IMR-90 (cell line): Measurements from ENCODE around the gene ZNF407. TPM values are rescaled to one million over a fixed set of nuclear protein-coding genes. Genes with fewer than 3 reads are reported as not detected.
A peak's percentile ranks its signal among the peaks of the same experiment; 100 is the strongest.

ENCODE experiments used
- ATAC-seq: fragments of 200-7000 bp; cut with Tn5 transposase; 2 replicates; pipeline ENCODE4 v1.9.1; 2020; ENCODE audit warnings: low read depth, mild to moderate bottlenecking, moderate library complexity
- BruUV-seq: library from RNA; stranded (reverse); fragments of 400-500 nt; replicated peaks from 2 replicates; lab custom pipeline; 2021; lab: Mats Ljungman, UMichigan
- CTCF ChIA-PET: fragments of 300-600 bp; formaldehyde crosslinking; extraction: SDS; loops from one replicate; lab custom pipeline; 2021; ENCODE audit warnings: antibody characterized with exemption; lab: Yijun Ruan, JAX
- POLR2A ChIA-PET: fragments of 300-600 bp; sonication (Branson Sonifier 250); formaldehyde crosslinking; loops from one replicate; lab custom pipeline; 2022; ENCODE audit warnings: antibody characterized with exemption; ENCODE audit not compliant: unreplicated experiment; lab: Charles Lee
- DNase-seq: peaks from one replicate; pipeline ENCODE4 v3.0.0; 2013
- H2AFZ ChIP-seq: replicated peaks from 2 replicates; pipeline ENCODE3; 2013; ENCODE audit warnings: low read length, mild to moderate bottlenecking; ENCODE audit not compliant: poor library complexity
- H2AK5ac ChIP-seq: 2 replicates; pipeline ENCODE4 v1.6.1; 2013; ENCODE audit warnings: low read depth, low read length, inconsistent platforms
- H2AK9ac ChIP-seq: replicated peaks from 2 replicates; pipeline ENCODE3; 2013; ENCODE audit warnings: mild to moderate bottlenecking, low read depth, low read length, moderate library complexity; ENCODE audit not compliant: poor library complexity
- H2BK120ac ChIP-seq: 2 replicates; pipeline ENCODE4 v1.6.1; 2013; ENCODE audit warnings: low read depth, low read length, inconsistent platforms
- H2BK15ac ChIP-seq: 3 replicates; pipeline ENCODE4 v1.6.1; 2013; ENCODE audit warnings: low read depth, low read length, inconsistent platforms
- H2BK20ac ChIP-seq: 2 replicates; pipeline ENCODE4 v1.6.1; 2013; ENCODE audit warnings: low read depth, mild to moderate bottlenecking, inconsistent platforms, low read length, moderate library complexity
- H2BK5ac ChIP-seq: 2 replicates; pipeline ENCODE4 v1.6.1; 2013; ENCODE audit warnings: mild to moderate bottlenecking, low read depth, low read length, inconsistent platforms; ENCODE audit not compliant: poor library complexity, severe bottlenecking
- H3K14ac ChIP-seq: replicated peaks from 2 replicates; pipeline ENCODE4 v1.6.1; 2013; ENCODE audit warnings: low read depth, low read length, inconsistent platforms
- H3K18ac ChIP-seq: 2 replicates; pipeline ENCODE4 v1.6.1; 2013; ENCODE audit warnings: low read depth, low read length, control low read depth
- H3K23ac ChIP-seq: 2 replicates; pipeline ENCODE4 v1.6.1; 2013; ENCODE audit warnings: low read depth, low read length, inconsistent platforms
- H3K27ac ChIP-seq: 2 replicates; pipeline ENCODE4 v1.5.1; 2013; ENCODE audit warnings: mild to moderate bottlenecking, control low read depth, low read length; ENCODE audit not compliant: insufficient read depth
- H3K27me3 ChIP-seq: 2 replicates; pipeline ENCODE4 v1.6.1; 2013; ENCODE audit warnings: low read length; ENCODE audit not compliant: control insufficient read depth, insufficient read depth
- H3K36me3 ChIP-seq: 2 replicates; pipeline ENCODE4 v1.6.1; 2013; ENCODE audit warnings: low read length, mixed read lengths; ENCODE audit not compliant: control insufficient read depth, insufficient read depth
- H3K4ac ChIP-seq: 2 replicates; pipeline ENCODE4 v1.6.1; 2013; ENCODE audit warnings: low read depth, low read length, inconsistent platforms
- H3K4me1 ChIP-seq: 2 replicates; pipeline ENCODE4 v1.6.1; 2013; ENCODE audit warnings: low read length, mixed read lengths; ENCODE audit not compliant: control insufficient read depth, insufficient read depth
- H3K4me2 ChIP-seq: 2 replicates; pipeline ENCODE4 v1.6.1; 2013; ENCODE audit warnings: low read depth, mild to moderate bottlenecking, control low read depth, low read length, moderate library complexity
- H3K4me3 ChIP-seq: 2 replicates; pipeline ENCODE4 v1.5.1; 2013; ENCODE audit warnings: low read depth, mild to moderate bottlenecking, control low read depth, low read length, moderate library complexity; ENCODE audit not compliant: insufficient read depth
- H3K56ac ChIP-seq: 2 replicates; pipeline ENCODE4 v1.6.1; 2013; ENCODE audit warnings: low read length, inconsistent platforms; ENCODE audit not compliant: insufficient read depth; ENCODE audit errors: extremely low read depth
- H3K79me1 ChIP-seq, 2 experiments: 2 replicates each; pipeline ENCODE4 v1.6.1; 2013; ENCODE audit warnings: low read length in 2 of 2, inconsistent platforms in 1 of 2, low read depth in 1 of 2
- H3K9ac ChIP-seq: 2 replicates; pipeline ENCODE4 v1.6.1; 2013; ENCODE audit warnings: low read depth, low read length, control low read depth
- H3K9me1 ChIP-seq: 2 replicates; pipeline ENCODE4 v1.6.1; 2013; ENCODE audit warnings: low read length, inconsistent platforms; ENCODE audit not compliant: insufficient read depth
- H3K9me3 ChIP-seq: 2 replicates; pipeline ENCODE4 v1.6.1; 2013; ENCODE audit warnings: low read length; ENCODE audit not compliant: control insufficient read depth, insufficient read depth
- H4K20me1 ChIP-seq: 2 replicates; pipeline ENCODE4 v1.6.1; 2013; ENCODE audit warnings: low read length, inconsistent platforms; ENCODE audit not compliant: insufficient read depth
- H4K5ac ChIP-seq: 2 replicates; pipeline ENCODE4 v1.6.1; 2013; ENCODE audit warnings: mild to moderate bottlenecking, low read depth, low read length, control low read depth
- H4K8ac ChIP-seq, 2 experiments: 2 replicates each; pipeline ENCODE4 v1.6.1; 2013; ENCODE audit warnings: low read depth in 2 of 2, low read length in 2 of 2, control low read depth in 1 of 2, inconsistent platforms in 1 of 2
- H4K91ac ChIP-seq: 2 replicates; pipeline ENCODE4 v1.6.1; 2013; ENCODE audit warnings: low read depth, low read length, inconsistent platforms; ENCODE audit not compliant: insufficient read depth
- BHLHE40 ChIP-seq: fragments of 150-350 bp; IDR thresholded peaks from 2 replicates; pipeline ENCODE4 v1.6.1; 2016; ENCODE audit warnings: mild to moderate bottlenecking, low read depth, low read length
- CEBPB ChIP-seq: IDR thresholded peaks from 2 replicates; pipeline ENCODE4 v1.6.1; 2012; ENCODE audit warnings: low read depth, low read length, improper control_type of control experiment
- CHD1 ChIP-seq: IDR thresholded peaks from 2 replicates; pipeline ENCODE4 v1.6.1; 2012; ENCODE audit warnings: low read depth, low read length, improper control_type of control experiment
- FOS ChIP-seq: fragments of 150-350 bp; IDR thresholded peaks from 2 replicates; pipeline ENCODE4 v1.6.1; 2016; ENCODE audit warnings: low read depth, low read length
- MAFK ChIP-seq: IDR thresholded peaks from 2 replicates; pipeline ENCODE4 v1.6.1; 2012; ENCODE audit warnings: low read depth, low read length, improper control_type of control experiment
- MAZ ChIP-seq: IDR thresholded peaks from 2 replicates; pipeline ENCODE4 v1.6.1; 2012; ENCODE audit warnings: low read depth, mild to moderate bottlenecking, low read length, improper control_type of control experiment, moderate library complexity, borderline replicate concordance
- MXI1 ChIP-seq: IDR thresholded peaks from 2 replicates; pipeline ENCODE4 v1.6.1; 2012; ENCODE audit warnings: low read depth, mild to moderate bottlenecking, low read length, moderate library complexity, borderline replicate concordance
- NFE2L2 ChIP-seq: fragments of 150-350 bp; IDR thresholded peaks from 2 replicates; pipeline ENCODE4 v1.6.1; 2016; ENCODE audit warnings: low read depth, mild to moderate bottlenecking, low read length
- POLR2A ChIP-seq: IDR thresholded peaks from 2 replicates; pipeline ENCODE4 v1.6.1; 2012; ENCODE audit warnings: mild to moderate bottlenecking, low read depth, low read length
- RAD21 ChIP-seq: IDR thresholded peaks from 2 replicates; pipeline ENCODE4 v1.6.1; 2012; ENCODE audit warnings: low read length, improper control_type of control experiment
- RCOR1 ChIP-seq: IDR thresholded peaks from 2 replicates; pipeline ENCODE4 v1.6.1; 2012; ENCODE audit warnings: mild to moderate bottlenecking, low read length, improper control_type of control experiment; ENCODE audit not compliant: insufficient replicate concordance
- RFX5 ChIP-seq: IDR thresholded peaks from 2 replicates; pipeline ENCODE4 v1.8.0; 2012; ENCODE audit warnings: low read depth, mild to moderate bottlenecking, low read length, moderate library complexity
- SMC3 ChIP-seq: fragments of 150-350 bp; IDR thresholded peaks from 2 replicates; pipeline ENCODE4 v1.6.1; 2016; ENCODE audit warnings: low read depth, mild to moderate bottlenecking, antibody characterized with exemption, low read length, moderate library complexity
- WGBS, 2 experiments: methylation state at CpG; one replicate each; pipeline versions ENCODE4 v1.1.5 to v1.1.7; 2013; ENCODE audit warnings: missing lambda C conversion rate in 2 of 2; ENCODE audit not compliant: insufficient read length in 1 of 2; ENCODE audit errors: extremely low coverage in 2 of 2; 5-methylcytosine and 5-hydroxymethylcytosine counted together
- dilution Hi-C: fragments of 300-500 bp; cut with HindIII; formaldehyde crosslinking; loops from one replicate; pipeline ENCODE4 v1.14.3; 2018; ENCODE audit warnings: low sequenced_read_pairs; ENCODE audit not compliant: unreplicated experiment
- in situ Hi-C: fragments of 300-500 bp; cut with MboI; formaldehyde crosslinking; loops from 3 replicates; pipeline ENCODE4 v1.14.3; 2019; ENCODE audit warnings: low sequenced_read_pairs, inconsistent platforms, mixed read lengths
- intact Hi-C: fragments of 100-400 bp; cut with micrococcal nuclease; formaldehyde crosslinking; loops from 2 replicates; pipeline ENCODE4 v1.10.0; 2022
- polyA plus RNA-seq, 3 experiments: library from polyadenylated mRNA; depleted of rRNA; stranded (reverse); fragments of >200 nt; gene quantifications; 2 replicates each; pipeline ENCODE4 v1.2.3, GENCODE V29; 2012; ENCODE audit warnings: low replicate concordance in 1 of 3
- total RNA-seq: library from RNA; depleted of rRNA; stranded (reverse); fragments of >200 nt; gene quantifications from 2 replicates; pipeline ENCODE4 v1.2.3, GENCODE V29; 2012
- TF ChIP-seq, protein P1 (sequence below): fragments of 150-350 bp; IDR thresholded peaks from 2 replicates; pipeline ENCODE4 v1.6.1; 2016; ENCODE audit warnings: low read depth, mild to moderate bottlenecking, low read length, moderate library complexity, borderline replicate concordance
- TF ChIP-seq, protein P2 (sequence below): conservative IDR thresholded peaks from 2 replicates; pipeline ENCODE4 v1.5.1; 2012; ENCODE audit warnings: mild to moderate bottlenecking, low read depth, low read length, improper control_type of control experiment
- TF ChIP-seq, protein P3 (sequence below): fragments of 150-350 bp; IDR thresholded peaks from 2 replicates; pipeline ENCODE4 v1.6.1; 2017; ENCODE audit warnings: mild to moderate bottlenecking, antibody characterized with exemption, low read length, low read depth

Gene ZNF407
- total and polyA plus RNA-seq, 2 of the 4 experiments (the other 2 are of a cell fraction), result 3.1 to 20.1 TPM

DNA sequence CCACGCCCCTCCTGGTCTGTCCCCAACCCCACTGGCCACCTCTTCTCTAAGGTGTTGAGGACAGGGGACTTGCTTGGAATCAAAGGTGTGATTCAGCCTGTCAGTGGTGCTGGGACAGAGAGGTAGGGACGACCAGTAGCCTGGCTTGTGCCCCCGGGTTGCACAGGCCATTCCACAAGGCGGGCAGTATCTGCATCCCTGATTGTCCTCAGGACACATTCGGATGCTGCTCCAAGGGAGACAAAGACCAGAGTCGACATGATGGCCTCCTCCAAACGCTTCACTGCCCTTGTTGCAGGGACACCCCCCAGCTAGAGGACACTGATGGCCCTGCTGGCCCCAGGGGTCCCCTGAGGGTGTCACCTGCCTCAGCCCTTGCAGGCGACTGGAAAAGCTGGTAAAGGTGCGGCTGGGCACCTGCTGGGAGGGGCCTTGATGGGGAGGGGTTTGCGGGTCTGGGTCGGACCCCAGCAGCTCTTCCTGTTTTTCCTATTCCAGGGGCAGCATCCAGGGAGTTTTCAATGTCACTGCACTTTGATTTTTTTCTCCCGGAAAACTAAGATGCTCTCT is 513.3 kb downstream of the ZNF407 start:
- intact Hi-C loops, result no loop called here

More for the DNA sequence above, 513.3 kb downstream of the ZNF407 start:
- TF ChIP-seq BHLHE40 (no peak), POLR2A (no peak), RCOR1 (no peak), MXI1 (no peak), NFE2L2 (no peak), CEBPB (no peak), CHD1 (no peak), MAZ (no peak), SMC3 (no peak), MAFK (no peak), RFX5 (no peak), FOS (no peak), RAD21 (no peak)
- TF ChIP-seq, protein P1, sequence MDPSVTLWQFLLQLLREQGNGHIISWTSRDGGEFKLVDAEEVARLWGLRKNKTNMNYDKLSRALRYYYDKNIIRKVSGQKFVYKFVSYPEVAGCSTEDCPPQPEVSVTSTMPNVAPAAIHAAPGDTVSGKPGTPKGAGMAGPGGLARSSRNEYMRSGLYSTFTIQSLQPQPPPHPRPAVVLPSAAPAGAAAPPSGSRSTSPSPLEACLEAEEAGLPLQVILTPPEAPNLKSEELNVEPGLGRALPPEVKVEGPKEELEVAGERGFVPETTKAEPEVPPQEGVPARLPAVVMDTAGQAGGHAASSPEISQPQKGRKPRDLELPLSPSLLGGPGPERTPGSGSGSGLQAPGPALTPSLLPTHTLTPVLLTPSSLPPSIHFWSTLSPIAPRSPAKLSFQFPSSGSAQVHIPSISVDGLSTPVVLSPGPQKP, result no peak
- TF ChIP-seq, protein P2, sequence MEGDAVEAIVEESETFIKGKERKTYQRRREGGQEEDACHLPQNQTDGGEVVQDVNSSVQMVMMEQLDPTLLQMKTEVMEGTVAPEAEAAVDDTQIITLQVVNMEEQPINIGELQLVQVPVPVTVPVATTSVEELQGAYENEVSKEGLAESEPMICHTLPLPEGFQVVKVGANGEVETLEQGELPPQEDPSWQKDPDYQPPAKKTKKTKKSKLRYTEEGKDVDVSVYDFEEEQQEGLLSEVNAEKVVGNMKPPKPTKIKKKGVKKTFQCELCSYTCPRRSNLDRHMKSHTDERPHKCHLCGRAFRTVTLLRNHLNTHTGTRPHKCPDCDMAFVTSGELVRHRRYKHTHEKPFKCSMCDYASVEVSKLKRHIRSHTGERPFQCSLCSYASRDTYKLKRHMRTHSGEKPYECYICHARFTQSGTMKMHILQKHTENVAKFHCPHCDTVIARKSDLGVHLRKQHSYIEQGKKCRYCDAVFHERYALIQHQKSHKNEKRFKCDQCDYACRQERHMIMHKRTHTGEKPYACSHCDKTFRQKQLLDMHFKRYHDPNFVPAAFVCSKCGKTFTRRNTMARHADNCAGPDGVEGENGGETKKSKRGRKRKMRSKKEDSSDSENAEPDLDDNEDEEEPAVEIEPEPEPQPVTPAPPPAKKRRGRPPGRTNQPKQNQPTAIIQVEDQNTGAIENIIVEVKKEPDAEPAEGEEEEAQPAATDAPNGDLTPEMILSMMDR, result no peak
- TF ChIP-seq, protein P3, sequence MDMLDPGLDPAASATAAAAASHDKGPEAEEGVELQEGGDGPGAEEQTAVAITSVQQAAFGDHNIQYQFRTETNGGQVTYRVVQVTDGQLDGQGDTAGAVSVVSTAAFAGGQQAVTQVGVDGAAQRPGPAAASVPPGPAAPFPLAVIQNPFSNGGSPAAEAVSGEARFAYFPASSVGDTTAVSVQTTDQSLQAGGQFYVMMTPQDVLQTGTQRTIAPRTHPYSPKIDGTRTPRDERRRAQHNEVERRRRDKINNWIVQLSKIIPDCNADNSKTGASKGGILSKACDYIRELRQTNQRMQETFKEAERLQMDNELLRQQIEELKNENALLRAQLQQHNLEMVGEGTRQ, result no peak
- H2AFZ ChIP-seq, result peak overlapping the region; percentile 38
- no TSS peak for BruUV-seq
- H3K4me2 ChIP-seq, result no peak overlapping the region
- no peak overlapping the region for H3K14ac ChIP-seq
- no peak overlapping the region for H2BK20ac ChIP-seq
- H2AK5ac ChIP-seq, result no peak overlapping the region
- peak overlapping the region; percentile 19 for H2AK9ac ChIP-seq
- no peaks in the 10 kb centered on the region for H4K20me1 ChIP-seq
- CTCF ChIA-PET, result no interaction called here
- no peak overlapping the region for H3K4ac ChIP-seq
- in situ Hi-C loops (no loop called here), dilution Hi-C loops (no loop called here)
- no peaks in the 10 kb centered on the region for H3K79me1 ChIP-seq
- H3K18ac ChIP-seq, result no peak overlapping the region
- no peak overlapping the region for H3K23ac ChIP-seq
- no peak overlapping the region for H2BK5ac ChIP-seq
- no peak overlapping the region for H3K9ac ChIP-seq
- H2BK15ac ChIP-seq, result no peak overlapping the region
- ATAC-seq (no peak), DNase-seq (no peak)
- no peak overlapping the region for H3K27ac ChIP-seq
- no peak overlapping the region for H4K5ac ChIP-seq
- H2BK120ac ChIP-seq, result no peak overlapping the region
- no peaks in the 10 kb centered on the region for H3K9me3 ChIP-seq
- no peaks in the 10 kb centered on the region for H3K9me1 ChIP-seq
- H3K27me3 ChIP-seq, result peaks cover 17% of the 10 kb centered on the region; the same call in 1 of the 2 replicates
- H3K56ac ChIP-seq, result no peak overlapping the region
- no peak overlapping the region for H3K4me3 ChIP-seq
- H4K8ac ChIP-seq, result no peak overlapping the region
- no peak overlapping the region for H4K91ac ChIP-seq
- no peaks in the 10 kb centered on the region for H3K36me3 ChIP-seq
- H3K4me1 ChIP-seq, result no peaks in the 10 kb centered on the region
- WGBS, 2 experiments, result 88% methylated on average over 4 of the region's 12 CpGs; no CpG with 5 or more reads in 1 of the 2 experiments
- POLR2A ChIA-PET, result no interaction called here
